ENCODE measurements around the gene CASP7. TPM values are rescaled to one million over a fixed set of nuclear protein-coding genes. Genes with fewer than 3 reads are reported as not detected.

Gene CASP7
- total and polyA plus RNA-seq, 4 donors = 8.8 to 25.0 (median 11.4) TPM

GRCh38 chr10:113692271-113692670 lies 12.6 kb downstream of the CASP7 start:
- H3K4me3 ChIP-seq (ENCODE audit: low read depth in 1 of 3, low read length in 3 of 3) = no peak overlapping the region
- TF ChIP-seq FOXA1 (IDR thresholded peaks at IDR 0.05) (no peak), ZBTB33 (IDR thresholded peaks at IDR 0.05) (no peak), RXRA (IDR thresholded peaks at IDR 0.05) (no peak), SP1 (IDR thresholded peaks at IDR 0.05) (no peak), FOXA2 (IDR thresholded peaks at IDR 0.05) (no peak), HNF4A (conservative IDR thresholded peaks at IDR 0.05) (no peak), HNF4G (IDR thresholded peaks at IDR 0.05) (no peak), TAF1 (conservative IDR thresholded peaks at IDR 0.05) (no peak), GABPA (IDR thresholded peaks at IDR 0.05 in 1 of 2, conservative IDR thresholded peaks at IDR 0.05 in 1 of 2) (no peak), CTCF (IDR thresholded peaks at IDR 0.05; ENCODE audit: low read depth, low read length, missing input control) (no peak), JUND (IDR thresholded peaks at IDR 0.05) (no peak), EGR1 (IDR thresholded peaks at IDR 0.05; ENCODE audit: low read depth in 2 of 2) (no peak), RAD21 (IDR thresholded peaks at IDR 0.05) (no peak), NR2F2 (IDR thresholded peaks at IDR 0.05) (no peak), YY1 (IDR thresholded peaks at IDR 0.05) (no peak)
- TF ChIP-seq, protein P1, sequence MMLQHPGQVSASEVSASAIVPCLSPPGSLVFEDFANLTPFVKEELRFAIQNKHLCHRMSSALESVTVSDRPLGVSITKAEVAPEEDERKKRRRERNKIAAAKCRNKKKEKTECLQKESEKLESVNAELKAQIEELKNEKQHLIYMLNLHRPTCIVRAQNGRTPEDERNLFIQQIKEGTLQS (IDR thresholded peaks at IDR 0.05) = no peak
- TF ChIP-seq, protein P2, sequence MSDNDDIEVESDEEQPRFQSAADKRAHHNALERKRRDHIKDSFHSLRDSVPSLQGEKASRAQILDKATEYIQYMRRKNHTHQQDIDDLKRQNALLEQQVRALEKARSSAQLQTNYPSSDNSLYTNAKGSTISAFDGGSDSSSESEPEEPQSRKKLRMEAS (IDR thresholded peaks at IDR 0.05) = no peak
- TF ChIP-seq, protein P3, sequence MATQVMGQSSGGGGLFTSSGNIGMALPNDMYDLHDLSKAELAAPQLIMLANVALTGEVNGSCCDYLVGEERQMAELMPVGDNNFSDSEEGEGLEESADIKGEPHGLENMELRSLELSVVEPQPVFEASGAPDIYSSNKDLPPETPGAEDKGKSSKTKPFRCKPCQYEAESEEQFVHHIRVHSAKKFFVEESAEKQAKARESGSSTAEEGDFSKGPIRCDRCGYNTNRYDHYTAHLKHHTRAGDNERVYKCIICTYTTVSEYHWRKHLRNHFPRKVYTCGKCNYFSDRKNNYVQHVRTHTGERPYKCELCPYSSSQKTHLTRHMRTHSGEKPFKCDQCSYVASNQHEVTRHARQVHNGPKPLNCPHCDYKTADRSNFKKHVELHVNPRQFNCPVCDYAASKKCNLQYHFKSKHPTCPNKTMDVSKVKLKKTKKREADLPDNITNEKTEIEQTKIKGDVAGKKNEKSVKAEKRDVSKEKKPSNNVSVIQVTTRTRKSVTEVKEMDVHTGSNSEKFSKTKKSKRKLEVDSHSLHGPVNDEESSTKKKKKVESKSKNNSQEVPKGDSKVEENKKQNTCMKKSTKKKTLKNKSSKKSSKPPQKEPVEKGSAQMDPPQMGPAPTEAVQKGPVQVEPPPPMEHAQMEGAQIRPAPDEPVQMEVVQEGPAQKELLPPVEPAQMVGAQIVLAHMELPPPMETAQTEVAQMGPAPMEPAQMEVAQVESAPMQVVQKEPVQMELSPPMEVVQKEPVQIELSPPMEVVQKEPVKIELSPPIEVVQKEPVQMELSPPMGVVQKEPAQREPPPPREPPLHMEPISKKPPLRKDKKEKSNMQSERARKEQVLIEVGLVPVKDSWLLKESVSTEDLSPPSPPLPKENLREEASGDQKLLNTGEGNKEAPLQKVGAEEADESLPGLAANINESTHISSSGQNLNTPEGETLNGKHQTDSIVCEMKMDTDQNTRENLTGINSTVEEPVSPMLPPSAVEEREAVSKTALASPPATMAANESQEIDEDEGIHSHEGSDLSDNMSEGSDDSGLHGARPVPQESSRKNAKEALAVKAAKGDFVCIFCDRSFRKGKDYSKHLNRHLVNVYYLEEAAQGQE (IDR thresholded peaks at IDR 0.05) = no peak
- no peak overlapping the region for H3K9ac ChIP-seq (ENCODE audit: low read depth in 1 of 2, low read length in 2 of 2)
- no peak overlapping the region for H3K27ac ChIP-seq (ENCODE audit: low read depth in 1 of 2, low read length in 2 of 2)
- peaks cover 0 to 13% (median 7%) of the 10 kb centered on the region in 4 donors for H3K36me3 ChIP-seq (ENCODE audit: control insufficient read depth in 4 of 4, insufficient read depth in 3 of 4, low read depth in 1 of 4, low read length in 3 of 4)
- no peaks in the 10 kb centered on the region for H3K4me1 ChIP-seq (ENCODE audit: control insufficient read depth in 4 of 4, insufficient read depth in 4 of 4, low read length in 3 of 4)
- H3K9me3 ChIP-seq (ENCODE audit: control insufficient read depth in 4 of 4, low read length in 3 of 4) = peaks cover 0 to 9% (median 2%) of the 10 kb centered on the region in 4 donors
- WGBS = 92% methylated on average over 6 of the region's 6 CpGs
- no peaks in the 10 kb centered on the region for H3K27me3 ChIP-seq (ENCODE audit: control insufficient read depth in 4 of 4, insufficient read depth in 4 of 4, low read length in 3 of 4)
- DNase-seq (ENCODE audit: low spot score) = no peak

Measured in liver (tissue), 9 donors.